NT2/D1 (cell line): Measurements from ENCODE around the gene PARG.
"Not testable (repeated sequence)": the region's sequence is repeated elsewhere in the genome, so short reads cannot be mapped to it uniquely, and the experiment has no call there.

Experiments
- DNase-seq: peaks from one replicate; pipeline ENCODE4 v3.0.0-alpha.2; 2011; ENCODE audit warnings: low read depth, low spot score
- H3K27me3 ChIP-seq: 2 replicates; pipeline ENCODE4 v1.6.0; 2011; ENCODE audit warnings: mild to moderate bottlenecking; ENCODE audit not compliant: insufficient read length, insufficient read depth
- H3K36me3 ChIP-seq: 2 replicates; pipeline ENCODE4 v1.6.1; 2011; ENCODE audit warnings: mild to moderate bottlenecking, low read length, mixed read lengths; ENCODE audit not compliant: insufficient read depth, insufficient read length
- H3K4me1 ChIP-seq: 2 replicates; pipeline ENCODE4 v1.5.1; 2011; ENCODE audit not compliant: insufficient read depth, insufficient read length
- H3K4me3 ChIP-seq: 2 replicates; pipeline ENCODE4 v1.5.1; 2011; ENCODE audit warnings: low read depth; ENCODE audit not compliant: insufficient read length
- H3K9ac ChIP-seq: 2 replicates; pipeline ENCODE4 v1.6.0; 2011; ENCODE audit warnings: low read depth; ENCODE audit not compliant: insufficient read length
- H3K9me3 ChIP-seq: 2 replicates; pipeline ENCODE4 v1.5.1; 2011; ENCODE audit warnings: mild to moderate bottlenecking, low read length; ENCODE audit not compliant: insufficient read depth
- SUZ12 ChIP-seq: IDR thresholded peaks from 2 replicates; pipeline ENCODE4 v1.6.1; 2011; ENCODE audit not compliant: insufficient read length, insufficient read depth; ENCODE audit errors: extremely low read depth
- YY1 ChIP-seq: IDR thresholded peaks from 2 replicates; pipeline ENCODE4 v1.6.1; 2011; ENCODE audit not compliant: insufficient read length, insufficient read depth
- ZNF274 ChIP-seq: IDR thresholded peaks from 2 replicates; pipeline ENCODE4 v1.6.1; 2011; ENCODE audit warnings: mild to moderate bottlenecking, low read depth, low read length

Gene PARG

DNA sequence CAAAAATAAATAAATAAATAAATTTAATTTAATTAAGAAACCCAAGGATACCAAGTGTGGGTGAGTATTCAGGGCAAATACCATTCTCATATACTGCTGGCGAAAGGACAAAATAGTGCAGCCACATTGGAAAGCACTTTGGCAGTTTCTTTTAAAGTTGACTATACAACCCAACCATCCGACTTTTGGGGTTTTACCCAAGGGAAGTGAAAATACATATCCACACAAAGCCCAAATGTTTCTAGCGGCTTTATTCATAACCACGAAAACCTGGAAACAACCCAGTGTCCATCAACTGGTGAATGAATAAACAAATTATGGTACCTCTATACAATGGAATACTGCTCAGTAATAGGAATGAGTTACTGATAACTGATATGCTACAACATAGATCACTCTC lies 143.6 kb downstream of the PARG start:
- DNase-seq = no peak
- Histone ChIP-seq H3K27me3 (no peaks in the 10 kb centered on the region), H3K9me3 (no peaks in the 10 kb centered on the region), H3K36me3 (no peaks in the 10 kb centered on the region), H3K4me3 (no peak overlapping the region), H3K9ac (no peak overlapping the region), H3K4me1 (no peaks in the 10 kb centered on the region)
- no peak for TF ChIP-seq YY1
- no peak for TF ChIP-seq ZNF274
- TF ChIP-seq SUZ12 = no peak

GRCh38 chr10:49791100-49791499 lies 150.7 kb downstream of the PARG start:
- no peaks in the 10 kb centered on the region for H3K36me3 ChIP-seq
- H3K9ac ChIP-seq = no peak overlapping the region
- TF ChIP-seq ZNF274 (no peak), YY1 (no peak), SUZ12 (no peak)
- DNase-seq = no peak
- no peaks in the 10 kb centered on the region for H3K27me3 ChIP-seq
- no peak overlapping the region for H3K4me3 ChIP-seq
- H3K9me3 ChIP-seq = no peaks in the 10 kb centered on the region
- no peaks in the 10 kb centered on the region for H3K4me1 ChIP-seq

GRCh38 chr10:49784681-49785080 lies 157.1 kb downstream of the PARG start:
- TF ChIP-seq YY1 = no peak
- TF ChIP-seq ZNF274 = no peak
- no peak for TF ChIP-seq SUZ12
- no peaks in the 10 kb centered on the region for H3K4me1 ChIP-seq
- no peaks in the 10 kb centered on the region for H3K27me3 ChIP-seq
- H3K9ac ChIP-seq = no peak overlapping the region
- no peaks in the 10 kb centered on the region for H3K36me3 ChIP-seq
- DNase-seq = no peak
- no peak overlapping the region for H3K4me3 ChIP-seq
- H3K9me3 ChIP-seq = no peaks in the 10 kb centered on the region

DNA sequence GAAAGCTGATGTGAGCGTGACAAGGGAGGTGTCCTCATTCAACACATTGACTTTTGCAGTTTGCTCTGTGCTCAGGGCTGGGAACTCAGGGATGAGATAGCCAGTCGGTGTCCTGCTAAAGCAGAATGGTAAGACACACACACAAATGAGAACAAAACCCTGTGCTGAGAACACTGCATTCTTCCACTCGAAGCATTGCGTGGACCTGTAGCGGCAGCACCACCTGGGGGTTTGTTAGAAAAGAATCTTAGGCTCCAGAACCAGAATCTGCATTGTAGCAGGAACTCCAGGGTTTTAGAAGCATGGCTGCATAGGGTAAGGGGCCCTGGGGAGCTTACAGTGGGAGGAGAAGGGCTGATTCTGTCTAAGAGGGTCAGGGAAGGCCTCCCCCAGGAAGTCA lies 158.2 kb downstream of the PARG start:
- H3K36me3 ChIP-seq = no peaks in the 10 kb centered on the region
- H3K9me3 ChIP-seq = no peaks in the 10 kb centered on the region
- no peak overlapping the region for H3K9ac ChIP-seq
- no peak for DNase-seq
- no peaks in the 10 kb centered on the region for H3K4me1 ChIP-seq
- no peak overlapping the region for H3K4me3 ChIP-seq
- TF ChIP-seq ZNF274 (no peak), YY1 (no peak)
- H3K27me3 ChIP-seq = no peaks in the 10 kb centered on the region

GRCh38 chr10:49781247-49781646 lies 160.6 kb downstream of the PARG start:
- TF ChIP-seq ZNF274 (no peak), YY1 (no peak), SUZ12 (no peak)
- Histone ChIP-seq H3K4me1 (no peaks in the 10 kb centered on the region), H3K4me3 (no peak overlapping the region), H3K36me3 (no peaks in the 10 kb centered on the region), H3K27me3 (no peaks in the 10 kb centered on the region), H3K9me3 (no peaks in the 10 kb centered on the region), H3K9ac (no peak overlapping the region)
- no peak for DNase-seq

DNA sequence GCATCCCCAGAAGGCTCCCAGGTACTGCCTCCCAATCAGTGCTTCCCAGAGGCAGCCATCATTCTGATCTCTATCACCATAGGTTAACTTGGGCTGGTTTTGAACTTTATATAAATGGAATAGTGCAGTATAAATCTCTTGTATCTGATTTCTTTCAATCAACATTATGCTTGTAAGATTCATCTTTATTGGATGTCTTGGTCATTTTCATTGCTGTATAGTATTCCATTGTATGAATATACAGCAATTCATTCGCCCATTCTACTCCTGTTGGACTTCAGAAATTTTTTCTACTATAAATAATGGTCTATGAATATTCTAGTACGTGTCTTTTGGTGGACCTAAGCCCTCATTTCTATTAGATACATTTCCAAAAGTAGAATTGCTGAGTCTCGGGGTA lies 163.6 kb downstream of the PARG start:
- DNase-seq = no peak
- H3K4me3 ChIP-seq = no peak overlapping the region
- TF ChIP-seq YY1 (no peak), ZNF274 (no peak), SUZ12 (no peak)
- no peaks in the 10 kb centered on the region for H3K4me1 ChIP-seq
- no peaks in the 10 kb centered on the region for H3K27me3 ChIP-seq
- no peak overlapping the region for H3K9ac ChIP-seq
- H3K9me3 ChIP-seq = no peaks in the 10 kb centered on the region
- H3K36me3 ChIP-seq = no peaks in the 10 kb centered on the region

DNA sequence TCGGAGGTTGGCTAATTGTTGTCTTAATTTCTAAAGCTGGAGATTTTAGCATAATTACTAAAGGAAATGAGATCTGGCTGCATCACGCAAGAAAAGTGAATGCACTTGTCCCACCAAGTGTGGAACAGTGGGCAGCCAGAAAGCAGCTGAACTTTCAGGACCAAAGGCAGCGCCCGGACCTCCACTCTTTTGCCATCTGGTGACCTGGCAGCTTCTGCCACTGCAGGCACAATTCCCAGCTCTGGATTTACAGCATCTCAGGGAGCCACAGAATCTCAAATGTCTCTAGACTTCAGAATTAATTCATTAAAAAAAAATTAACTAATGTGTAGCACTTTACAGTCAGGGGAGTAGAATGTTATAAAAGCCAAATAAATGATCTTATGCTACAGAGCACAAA lies 165.0 kb downstream of the PARG start:
- TF ChIP-seq YY1 (no peak), SUZ12 (no peak), ZNF274 (no peak)

DNA sequence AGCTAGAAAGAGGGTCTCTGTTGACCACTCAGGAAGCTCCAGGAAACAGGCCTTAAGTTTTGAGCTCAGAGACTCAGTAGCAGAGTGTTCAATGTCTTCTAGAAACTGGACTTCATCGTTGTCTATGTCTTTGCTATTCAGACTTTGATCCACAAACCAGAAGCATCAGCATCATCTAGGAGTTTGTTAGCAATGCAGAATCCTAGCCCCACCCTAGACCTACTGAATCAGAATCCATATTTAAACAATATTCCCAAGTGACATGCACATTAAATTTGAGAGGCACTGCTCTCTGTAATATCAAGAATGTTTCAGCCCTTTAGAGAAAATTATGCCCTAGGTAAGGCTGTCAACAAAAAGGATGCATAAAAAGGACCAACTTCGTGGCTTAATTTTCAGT lies 166.8 kb downstream of the PARG start:
- DNase-seq = no peak
- H3K9ac ChIP-seq = no peak overlapping the region
- no peaks in the 10 kb centered on the region for H3K27me3 ChIP-seq

More for the DNA sequence above, 165.0 kb downstream of the PARG start:
- Histone ChIP-seq H3K9ac (no peak overlapping the region), H3K9me3 (no peaks in the 10 kb centered on the region), H3K4me1 (no peaks in the 10 kb centered on the region), H3K27me3 (no peaks in the 10 kb centered on the region), H3K36me3 (no peaks in the 10 kb centered on the region), H3K4me3 (no peak overlapping the region)
- no peak for DNase-seq

DNA sequence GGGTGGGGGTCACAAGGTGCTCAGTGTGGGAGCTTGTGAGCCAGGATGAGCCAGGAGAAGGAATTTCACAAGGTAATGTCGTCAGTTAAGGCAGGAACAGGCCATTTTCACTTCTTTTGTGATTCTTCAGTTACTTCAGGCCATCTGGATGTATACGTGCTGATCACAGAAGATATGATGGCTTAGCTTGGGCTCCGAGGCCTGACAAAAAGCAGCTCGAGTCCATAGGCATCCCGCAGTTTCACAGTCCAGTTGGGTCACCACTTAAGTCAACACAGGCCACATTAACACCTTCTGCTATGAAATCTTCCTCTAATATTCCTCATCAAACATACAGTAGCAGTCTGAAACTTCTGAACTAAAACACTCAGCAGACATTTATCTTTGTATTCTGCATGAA lies 168.9 kb downstream of the PARG start:
- not testable (repeated sequence) for H3K27me3 ChIP-seq, H3K4me3 ChIP-seq

More for the DNA sequence above, 166.8 kb downstream of the PARG start:
- no peaks in the 10 kb centered on the region for H3K36me3 ChIP-seq
- TF ChIP-seq ZNF274 (no peak), YY1 (no peak), SUZ12 (no peak)
- no peaks in the 10 kb centered on the region for H3K9me3 ChIP-seq
- H3K4me3 ChIP-seq = no peak overlapping the region
- H3K4me1 ChIP-seq = no peaks in the 10 kb centered on the region

DNA sequence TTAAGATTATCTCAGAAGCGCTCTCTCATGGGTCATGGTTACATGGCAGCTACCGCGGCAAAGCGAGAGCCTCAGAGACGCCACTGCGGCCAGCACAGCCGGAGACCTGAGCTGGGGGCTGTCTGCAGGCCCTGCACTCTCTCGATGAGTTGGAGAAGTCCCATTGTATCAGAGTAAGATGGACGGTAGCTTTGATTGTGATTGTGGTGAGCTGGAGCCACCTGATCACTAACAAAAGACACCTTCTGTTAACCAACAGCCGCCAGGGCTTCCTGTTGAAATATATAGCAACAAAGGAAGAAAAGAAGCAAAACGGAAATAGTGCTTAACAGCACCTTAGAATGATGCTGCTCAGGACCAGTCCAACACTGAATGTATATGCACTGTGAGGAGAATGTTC lies 170.8 kb downstream of the PARG start:
- H3K27me3 ChIP-seq, H3K36me3 ChIP-seq, H3K9ac ChIP-seq, H3K9me3 ChIP-seq, H3K4me1 ChIP-seq, DNase-seq, H3K4me3 ChIP-seq: not testable (repeated sequence)

More for the DNA sequence above, 168.9 kb downstream of the PARG start:
- not testable (repeated sequence) for H3K9me3 ChIP-seq, H3K4me1 ChIP-seq, DNase-seq, H3K36me3 ChIP-seq, H3K9ac ChIP-seq
